ENCODE results near the gene PTPRT. TPM values are rescaled to one million over a fixed set of nuclear protein-coding genes. Genes with fewer than 3 reads are reported as not detected.

The PTPRT gene
- total and polyA plus RNA-seq, 2 experiments from 2014 or later: not detected

DNA sequence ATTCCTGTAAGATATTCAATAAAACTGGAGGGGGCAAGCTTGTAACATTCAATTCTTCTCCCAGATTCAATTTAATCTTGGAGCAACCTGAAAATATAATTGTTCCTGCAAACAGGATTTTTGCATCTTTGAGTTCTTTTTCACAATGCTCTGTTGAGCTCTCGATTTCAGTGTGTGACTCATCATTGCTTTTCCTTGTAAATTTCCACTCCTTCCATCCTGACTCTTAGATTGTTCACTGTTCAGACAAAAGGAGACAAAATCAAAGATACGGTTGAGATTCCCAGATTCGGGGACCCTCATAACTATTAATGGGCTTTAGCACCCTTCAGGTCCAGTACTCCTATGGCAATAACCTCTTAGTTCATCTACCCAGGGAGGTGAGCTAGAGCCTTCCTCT lies 999.6 kb downstream of the PTPRT start (continued):
- TF ChIP-seq, protein P1, sequence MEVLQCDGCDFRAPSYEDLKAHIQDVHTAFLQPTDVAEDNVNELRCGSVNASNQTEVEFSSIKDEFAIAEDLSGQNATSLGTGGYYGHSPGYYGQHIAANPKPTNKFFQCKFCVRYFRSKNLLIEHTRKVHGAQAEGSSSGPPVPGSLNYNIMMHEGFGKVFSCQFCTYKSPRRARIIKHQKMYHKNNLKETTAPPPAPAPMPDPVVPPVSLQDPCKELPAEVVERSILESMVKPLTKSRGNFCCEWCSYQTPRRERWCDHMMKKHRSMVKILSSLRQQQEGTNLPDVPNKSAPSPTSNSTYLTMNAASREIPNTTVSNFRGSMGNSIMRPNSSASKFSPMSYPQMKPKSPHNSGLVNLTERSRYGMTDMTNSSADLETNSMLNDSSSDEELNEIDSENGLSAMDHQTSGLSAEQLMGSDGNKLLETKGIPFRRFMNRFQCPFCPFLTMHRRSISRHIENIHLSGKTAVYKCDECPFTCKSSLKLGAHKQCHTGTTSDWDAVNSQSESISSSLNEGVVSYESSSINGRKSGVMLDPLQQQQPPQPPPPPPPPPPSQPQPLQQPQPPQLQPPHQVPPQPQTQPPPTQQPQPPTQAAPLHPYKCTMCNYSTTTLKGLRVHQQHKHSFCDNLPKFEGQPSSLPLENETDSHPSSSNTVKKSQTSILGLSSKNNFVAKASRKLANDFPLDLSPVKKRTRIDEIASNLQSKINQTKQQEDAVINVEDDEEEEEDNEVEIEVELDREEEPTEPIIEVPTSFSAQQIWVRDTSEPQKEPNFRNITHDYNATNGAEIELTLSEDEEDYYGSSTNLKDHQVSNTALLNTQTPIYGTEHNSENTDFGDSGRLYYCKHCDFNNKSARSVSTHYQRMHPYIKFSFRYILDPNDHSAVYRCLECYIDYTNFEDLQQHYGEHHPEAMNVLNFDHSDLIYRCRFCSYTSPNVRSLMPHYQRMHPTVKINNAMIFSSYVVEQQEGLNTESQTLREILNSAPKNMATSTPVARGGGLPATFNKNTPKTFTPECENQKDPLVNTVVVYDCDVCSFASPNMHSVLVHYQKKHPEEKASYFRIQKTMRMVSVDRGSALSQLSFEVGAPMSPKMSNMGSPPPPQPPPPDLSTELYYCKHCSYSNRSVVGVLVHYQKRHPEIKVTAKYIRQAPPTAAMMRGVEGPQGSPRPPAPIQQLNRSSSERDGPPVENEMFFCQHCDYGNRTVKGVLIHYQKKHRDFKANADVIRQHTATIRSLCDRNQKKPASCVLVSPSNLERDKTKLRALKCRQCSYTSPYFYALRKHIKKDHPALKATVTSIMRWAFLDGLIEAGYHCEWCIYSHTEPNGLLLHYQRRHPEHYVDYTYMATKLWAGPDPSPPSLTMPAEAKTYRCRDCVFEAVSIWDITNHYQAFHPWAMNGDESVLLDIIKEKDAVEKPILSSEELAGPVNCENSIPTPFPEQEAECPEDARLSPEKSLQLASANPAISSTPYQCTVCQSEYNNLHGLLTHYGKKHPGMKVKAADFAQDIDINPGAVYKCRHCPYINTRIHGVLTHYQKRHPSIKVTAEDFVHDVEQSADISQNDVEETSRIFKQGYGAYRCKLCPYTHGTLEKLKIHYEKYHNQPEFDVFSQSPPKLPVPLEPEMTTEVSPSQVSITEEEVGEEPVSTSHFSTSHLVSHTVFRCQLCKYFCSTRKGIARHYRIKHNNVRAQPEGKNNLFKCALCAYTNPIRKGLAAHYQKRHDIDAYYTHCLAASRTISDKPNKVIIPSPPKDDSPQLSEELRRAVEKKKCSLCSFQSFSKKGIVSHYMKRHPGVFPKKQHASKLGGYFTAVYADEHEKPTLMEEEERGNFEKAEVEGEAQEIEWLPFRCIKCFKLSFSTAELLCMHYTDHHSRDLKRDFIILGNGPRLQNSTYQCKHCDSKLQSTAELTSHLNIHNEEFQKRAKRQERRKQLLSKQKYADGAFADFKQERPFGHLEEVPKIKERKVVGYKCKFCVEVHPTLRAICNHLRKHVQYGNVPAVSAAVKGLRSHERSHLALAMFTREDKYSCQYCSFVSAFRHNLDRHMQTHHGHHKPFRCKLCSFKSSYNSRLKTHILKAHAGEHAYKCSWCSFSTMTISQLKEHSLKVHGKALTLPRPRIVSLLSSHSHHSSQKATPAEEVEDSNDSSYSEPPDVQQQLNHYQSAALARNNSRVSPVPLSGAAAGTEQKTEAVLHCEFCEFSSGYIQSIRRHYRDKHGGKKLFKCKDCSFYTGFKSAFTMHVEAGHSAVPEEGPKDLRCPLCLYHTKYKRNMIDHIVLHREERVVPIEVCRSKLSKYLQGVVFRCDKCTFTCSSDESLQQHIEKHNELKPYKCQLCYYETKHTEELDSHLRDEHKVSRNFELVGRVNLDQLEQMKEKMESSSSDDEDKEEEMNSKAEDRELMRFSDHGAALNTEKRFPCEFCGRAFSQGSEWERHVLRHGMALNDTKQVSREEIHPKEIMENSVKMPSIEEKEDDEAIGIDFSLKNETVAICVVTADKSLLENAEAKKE (CRISPR knock-in tag; IDR thresholded peaks at IDR 0.05): no peak
- no peak for TF ChIP-seq ZNF114 (CRISPR knock-in tag; IDR thresholded peaks at IDR 0.05)
- TF ChIP-seq, protein P2, sequence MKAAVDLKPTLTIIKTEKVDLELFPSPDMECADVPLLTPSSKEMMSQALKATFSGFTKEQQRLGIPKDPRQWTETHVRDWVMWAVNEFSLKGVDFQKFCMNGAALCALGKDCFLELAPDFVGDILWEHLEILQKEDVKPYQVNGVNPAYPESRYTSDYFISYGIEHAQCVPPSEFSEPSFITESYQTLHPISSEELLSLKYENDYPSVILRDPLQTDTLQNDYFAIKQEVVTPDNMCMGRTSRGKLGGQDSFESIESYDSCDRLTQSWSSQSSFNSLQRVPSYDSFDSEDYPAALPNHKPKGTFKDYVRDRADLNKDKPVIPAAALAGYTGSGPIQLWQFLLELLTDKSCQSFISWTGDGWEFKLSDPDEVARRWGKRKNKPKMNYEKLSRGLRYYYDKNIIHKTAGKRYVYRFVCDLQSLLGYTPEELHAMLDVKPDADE (IDR thresholded peaks at IDR 0.05): no peak
- no peak for TF ChIP-seq NANOG (IDR thresholded peaks at IDR 0.05; ENCODE audit: borderline replicate concordance)
- TF ChIP-seq CREB1 (CRISPR knock-in tag; IDR thresholded peaks at IDR 0.05; ENCODE audit: low read depth): no peak

GRCh38 chr20:42186337-42186736 lies 1003.4 kb downstream of the PTPRT start:
- no peak for DNase-seq (ENCODE audit: low spot score)
- Histone ChIP-seq H3K27me3 (ENCODE audit: insufficient read depth) (no peaks in the 10 kb centered on the region), H2AFZ (no peak overlapping the region), H3K36me3 (ENCODE audit: insufficient read depth) (peaks cover 4% of the 10 kb centered on the region; the same call in 1 of the 2 replicates), H3K9me2 (ENCODE audit: insufficient read depth) (no peaks in the 10 kb centered on the region), H3K4me1 (ENCODE audit: insufficient read depth) (no peaks in the 10 kb centered on the region), H4K20me1 (replicated peaks; ENCODE audit: insufficient read depth) (no peaks in the 10 kb centered on the region), H3K4me2 (no peak overlapping the region), H3K27ac (ENCODE audit: low read depth) (no peak overlapping the region), H3F3A (replicated peaks; ENCODE audit: low read depth) (no peaks in the 10 kb centered on the region), H3K4me3 (no peak overlapping the region), H3K79me2 (replicated peaks; ENCODE audit: insufficient read depth) (no peaks in the 10 kb centered on the region)
- Mint-ChIP-seq H3K36me3 (ENCODE audit: low read depth) (peaks cover 37% of the 10 kb centered on the region), H3K27ac (no peak overlapping the region), H3K4me3 (no peak overlapping the region), H3K4me1 (no peaks in the 10 kb centered on the region), H3K27me3 (ENCODE audit: insufficient read depth, low read depth, poor library complexity) (peaks cover 2% of the 10 kb centered on the region), H3K9me3 (peaks cover 97% of the 10 kb centered on the region)
- ATAC-seq: no peak
- no peak for TF ChIP-seq JUNB (IDR thresholded peaks at IDR 0.05; ENCODE audit: unreplicated experiment)
- TF ChIP-seq, protein P1 (CRISPR knock-in tag; IDR thresholded peaks at IDR 0.05): no peak
- no peak for TF ChIP-seq POLR2AphosphoS5 (IDR thresholded peaks at IDR 0.05; ENCODE audit: low read depth)
